Dedifferentiated amniotic fluid mesenchymal stem cell (primary cell): ENCODE measurements around the gene PTOV1.

Source experiments
- DNase-seq: peaks from one replicate; pipeline ENCODE4 v3.0.0-alpha.2; 2016; ENCODE audit errors: extremely low spot score

Gene PTOV1

GRCh38 chr19:49858088-49858985, 7.4 kb downstream of the PTOV1 start:
- no peak for DNase-seq

GRCh38 chr19:49859682-49860335, 8.8 kb downstream of the PTOV1 start:
- no peak for DNase-seq

- no peak for DNase-seq
These were observed 9.6 kb downstream of the PTOV1 start for GRCh38 chr19:49860336-49861102.

GRCh38 chr19:49861107-49861506, 10.1 kb downstream of the PTOV1 start:
- no peak for DNase-seq

GRCh38 chr19:49861541-49862378, 10.8 kb downstream of the PTOV1 start:
- no peak for DNase-seq

GRCh38 chr19:49862391-49863253, 11.7 kb downstream of the PTOV1 start:
- no peak for DNase-seq

GRCh38 chr19:49863254-49863934, 12.4 kb downstream of the PTOV1 start:
- no peak for DNase-seq

- DNase-seq, result no peak
These were observed 13.0 kb downstream of the PTOV1 start for GRCh38 chr19:49863935-49864320.

- DNase-seq, result no peak
These were observed 13.9 kb downstream of the PTOV1 start for GRCh38 chr19:49864890-49865289.

GRCh38 chr19:49866933-49867782, 16.2 kb downstream of the PTOV1 start, which contains the start of gene PNKP:
TSS of gene PNKP (minus strand) at chr19:49867576. CDS start at chr19:49867204, 372 bp downstream.
- DNase-seq, result peak; percentile 63

- no peak for DNase-seq
These were observed 18.1 kb downstream of the PTOV1 start for GRCh38 chr19:49869009-49869483.

GRCh38 chr19:49869484-49870308, 18.7 kb downstream of the PTOV1 start:
- peak; percentile 100 for DNase-seq

- DNase-seq, result no peak
These were observed 19.4 kb downstream of the PTOV1 start for GRCh38 chr19:49870309-49870901.

GRCh38 chr19:49871349-49871985, 20.5 kb downstream of the PTOV1 start:
- DNase-seq, result no peak

- DNase-seq, result no peak
These were observed 21.5 kb downstream of the PTOV1 start for GRCh38 chr19:49872245-49873128.

- DNase-seq, result no peak
These were observed 22.2 kb downstream of the PTOV1 start for GRCh38 chr19:49873129-49873521.
